ENCODE measurements around the gene ZNRD2. TPM values are rescaled to one million over a fixed set of nuclear protein-coding genes. Genes with fewer than 3 reads are reported as not detected.

The ZNRD2 gene
- polyA plus RNA-seq, 1 experiment = 23.5 TPM

- ChIA-PET POLR2A (interaction anchor here (0.8 to 1.3 kb wide), 5 partner anchors 9 to 66 kb away, joined by 3 to 6 read pairs (median 3); partner anchors contain the start of genes EHBP1L1, PCNX3 and RELA), CTCF (interaction anchor here (0.6 to 1.3 kb wide), 2 partner anchors 34 to 63 kb away, joined by 4 to 6 read pairs; partner anchors contain the start of gene FAM89B)
- Histone ChIP-seq H3K27ac (ENCODE audit: low read depth, low read length) (peak overlapping the region; percentile 31), H3K9me3 (ENCODE audit: control insufficient read depth, insufficient read depth, low read length) (no peaks in the 10 kb centered on the region; the same call in 1 of the 2 replicates), H3K4me3 (ENCODE audit: low read depth, low read length) (peak overlapping the region; percentile 32; the same call in 1 of the 2 replicates), H3K27me3 (ENCODE audit: control insufficient read depth, insufficient read depth, low read length) (no peaks in the 10 kb centered on the region)
- peak; percentile 82 for DNase-seq (ENCODE audit: low read depth, low spot score)
- TF ChIP-seq CTCF (IDR thresholded peaks at IDR 0.05; ENCODE audit: low read depth, low read length) = no peak
Observed at GRCh38 chr11:65606876-65607613, 36.8 kb downstream of the ZNRD2 start.

- no peak for DNase-seq (ENCODE audit: low read depth, low spot score)
- no peaks in the 10 kb centered on the region; the same call in 1 of the 2 replicates for H3K9me3 ChIP-seq (ENCODE audit: control insufficient read depth, insufficient read depth, low read length)
- ChIA-PET POLR2A (interaction anchor here (0.8 to 1.3 kb wide), 5 partner anchors 8 to 67 kb away, joined by 3 to 6 read pairs (median 3); partner anchors contain the start of genes EHBP1L1, PCNX3 and RELA), CTCF (interaction anchor here (1.3 kb wide), 1 partner anchor 35 kb away, joined by 4 read pairs; the partner anchor contains the start of gene FAM89B)
- peak overlapping the region; percentile 32; the same call in 1 of the 2 replicates for H3K4me3 ChIP-seq (ENCODE audit: low read depth, low read length)
- no peak for TF ChIP-seq CTCF (IDR thresholded peaks at IDR 0.05; ENCODE audit: low read depth, low read length)
- H3K27ac ChIP-seq (ENCODE audit: low read depth, low read length) = no peak overlapping the region
- H3K27me3 ChIP-seq (ENCODE audit: control insufficient read depth, insufficient read depth, low read length) = no peaks in the 10 kb centered on the region
Observed at GRCh38 chr11:65607614-65608426, 37.5 kb downstream of the ZNRD2 start.

- no peaks in the 10 kb centered on the region for H3K27me3 ChIP-seq (ENCODE audit: control insufficient read depth, insufficient read depth, low read length)
- no peak for DNase-seq (ENCODE audit: low read depth, low spot score)
- no peaks in the 10 kb centered on the region; the same call in 1 of the 2 replicates for H3K9me3 ChIP-seq (ENCODE audit: control insufficient read depth, insufficient read depth, low read length)
- H3K4me3 ChIP-seq (ENCODE audit: low read depth, low read length) = no peak overlapping the region
- CTCF ChIA-PET = interaction anchor here (1.2 kb wide), 1 partner anchor 15 kb away, joined by 6 read pairs; no protein-coding TSS in a partner anchor
- H3K27ac ChIP-seq (ENCODE audit: low read depth, low read length) = no peak overlapping the region
- no peak for TF ChIP-seq CTCF (IDR thresholded peaks at IDR 0.05; ENCODE audit: low read depth, low read length)
- POLR2A ChIA-PET = no interaction called here
Observed at GRCh38 chr11:65609229-65609628, 39.0 kb downstream of the ZNRD2 start.

GRCh38 chr11:65609665-65610064 lies 39.4 kb downstream of the ZNRD2 start:
- no peak for DNase-seq (ENCODE audit: low read depth, low spot score)
- TF ChIP-seq CTCF (IDR thresholded peaks at IDR 0.05; ENCODE audit: low read depth, low read length) = no peak
- Histone ChIP-seq H3K27me3 (ENCODE audit: control insufficient read depth, insufficient read depth, low read length) (no peaks in the 10 kb centered on the region), H3K27ac (ENCODE audit: low read depth, low read length) (no peak overlapping the region), H3K4me3 (ENCODE audit: low read depth, low read length) (no peak overlapping the region), H3K9me3 (ENCODE audit: control insufficient read depth, insufficient read depth, low read length) (no peaks in the 10 kb centered on the region; the same call in 1 of the 2 replicates)
- POLR2A ChIA-PET = no interaction called here
- CTCF ChIA-PET = interaction anchor here (1.2 kb wide), 1 partner anchor 16 kb away, joined by 6 read pairs; no protein-coding TSS in a partner anchor

Data from AG04450 (cell line).